Activated T-cell treated with anti-CD3 and anti-CD28 coated beads for 1 hour (primary cell): ENCODE measurements around the gene CPN1.

Source experiments
- DNase-seq: peaks from one replicate; pipeline ENCODE4 v3.0.0-alpha.2; 2020; ENCODE audit warnings: low read depth

The CPN1 gene

GRCh38 chr10:99996671-99997648, 84.7 kb downstream of the CPN1 start:
- no peak for DNase-seq

GRCh38 chr10:99995713-99996112, 86.0 kb downstream of the CPN1 start:
- DNase-seq: no peak

- no peak for DNase-seq
Measured at GRCh38 chr10:99995269-99995668, 86.4 kb downstream of the CPN1 start.

- no peak for DNase-seq
Measured at GRCh38 chr10:99994801-99995200, 86.9 kb downstream of the CPN1 start.

GRCh38 chr10:99993701-99994689, 87.7 kb downstream of the CPN1 start:
- DNase-seq: peak; percentile 17
